Natural killer cell (primary cell): ENCODE measurements around the gene NHERF2. TPM values are rescaled to one million over a fixed set of nuclear protein-coding genes. Genes with fewer than 3 reads are reported as not detected.
A peak's percentile ranks its signal among the peaks of the same experiment; 100 is the strongest.

Source experiments
- ATAC-seq, 3 donors: fragments of 150-1000 bp in 2 of 3; fragments of 200-7000 bp in 1 of 3; cut with Tn5 transposase; 1 replicate in 1 of 3; 2 replicates in 2 of 3; pipeline ENCODE4 v1.10.0; 2021; ENCODE audit warnings: mild to moderate bottlenecking in 2 of 3, moderate library complexity in 2 of 3
- DNase-seq, 2 donors: peaks; one replicate each; pipeline versions ENCODE4 v3.0.0 to v3.0.0-alpha.2; 2013 to 2021; ENCODE audit warnings: mixed read lengths in 1 of 2
- H3K27ac ChIP-seq: one replicate; pipeline ENCODE4 v1.5.1; 2013; ENCODE audit warnings: mild to moderate bottlenecking, low read length
- H3K27me3 ChIP-seq: one replicate; pipeline ENCODE4 v1.6.1; 2013; ENCODE audit warnings: low read length; ENCODE audit not compliant: control insufficient read depth, insufficient read depth
- H3K36me3 ChIP-seq: one replicate; pipeline ENCODE4 v1.6.1; 2013; ENCODE audit warnings: low read length; ENCODE audit not compliant: control insufficient read depth, insufficient read depth
- H3K4me1 ChIP-seq: one replicate; pipeline ENCODE4 v1.6.1; 2013; ENCODE audit warnings: low read length; ENCODE audit not compliant: control insufficient read depth, insufficient read depth
- H3K4me3 ChIP-seq: one replicate; pipeline ENCODE4 v1.5.1; 2013; ENCODE audit warnings: low read length
- H3K9me3 ChIP-seq: one replicate; pipeline ENCODE4 v1.6.1; 2013; ENCODE audit warnings: low read length; ENCODE audit not compliant: control insufficient read depth, insufficient read depth
- H3K27ac Mint-ChIP-seq, 2 donors: one replicate each; pipeline ENCODE4 v1.8.0; 2022; ENCODE audit warnings: mild to moderate bottlenecking in 2 of 2, mixed read lengths in 2 of 2, moderate library complexity in 1 of 2
- H3K27me3 Mint-ChIP-seq, 2 donors: one replicate each; pipeline ENCODE4 v1.8.0; 2022; ENCODE audit warnings: low read depth in 2 of 2, mixed read lengths in 2 of 2
- H3K36me3 Mint-ChIP-seq: one replicate; pipeline ENCODE4 v1.8.0; 2022; ENCODE audit warnings: mixed read lengths
- H3K4me1 Mint-ChIP-seq, 2 donors: one replicate each; pipeline ENCODE4 v1.8.0; 2022; ENCODE audit warnings: mixed read lengths in 2 of 2
- H3K4me3 Mint-ChIP-seq: one replicate; pipeline ENCODE4 v1.8.0; 2022; ENCODE audit warnings: mild to moderate bottlenecking, moderate library complexity, mixed read lengths
- H3K9me3 Mint-ChIP-seq, 2 donors: one replicate each; pipeline ENCODE4 v1.8.0; 2022; ENCODE audit warnings: mixed read lengths in 2 of 2
- CTCF ChIP-seq: fragments of 200-600 bp; IDR thresholded peaks from one replicate; pipeline ENCODE4 v1.8.0; 2022; ENCODE audit warnings: antibody characterized with exemption
- WGBS: methylation state at CpG from one replicate; pipeline ENCODE4 v1.1.7; 2013; ENCODE audit warnings: missing lambda C conversion rate; ENCODE audit not compliant: insufficient coverage; 5-methylcytosine and 5-hydroxymethylcytosine counted together
- intact Hi-C: fragments of 100-400 bp; cut with micrococcal nuclease; formaldehyde crosslinking; loops from one replicate; pipeline ENCODE4 v1.14.2; 2022
- total RNA-seq, 4 donors: library from RNA; stranded (reverse); fragments of 120-200 nt in 1 of 4; gene quantifications; one replicate each; pipeline versions ENCODE4 v1.2.3 to v1.2.4, GENCODE V29; 2013 to 2022

NHERF2 gene
- total RNA-seq, 3 donors from 2014 or later (not counting 1 experiment from before 2014, with no cell fraction given): 4.3 to 7.1 (median 5.6) TPM

- 27% methylated on average over 16 of the region's 16 CpGs for WGBS
- peaks cover 0 to 12% of the 10 kb centered on the region in 2 donors for H3K27me3 Mint-ChIP-seq
- intact Hi-C loops: no loop called here
Observed at GRCh38 chr16:1980770-1981087, 46.0 kb upstream of the NHERF2 start.

GRCh38 chr16:1981398-1981836 is 45.3 kb upstream of the NHERF2 start, which contains the start of gene NOXO1:
Gene NOXO1 (minus strand): TSS chr16:1981469. CDS start chr16:1981179, 290 bp downstream.
- no peaks in the 10 kb centered on the region for H3K9me3 ChIP-seq
- Mint-ChIP-seq H3K4me3 (peak within 1 kb of the TSS; percentile 63), H3K27me3 (peaks cover 0 to 12% of the 10 kb centered on the region in 2 donors), H3K4me1 (peaks cover 4 to 5% of the 10 kb centered on the region in 2 donors), H3K9me3 (no peaks in the 10 kb centered on the region), H3K36me3 (no peaks in the 10 kb centered on the region), H3K27ac (peak within 1 kb of the TSS in 1 of 2 donors; percentile 72)
- H3K4me3 ChIP-seq: no peak within 1 kb of the TSS
- intact Hi-C loops: no loop called here
- no peak within 1 kb of the TSS for H3K27ac ChIP-seq
- DNase-seq (peak in 1 of 2 donors; percentile 55), ATAC-seq (no peak)
- H3K4me1 ChIP-seq: peaks cover 27% of the 10 kb centered on the region
- peaks cover 31% of the 10 kb centered on the region for H3K27me3 ChIP-seq
- TF ChIP-seq CTCF: no peak
- peaks cover 28% of the 10 kb centered on the region for H3K36me3 ChIP-seq
- WGBS: 40% methylated on average over 6 of the region's 6 CpGs

More at GRCh38 chr16:1980770-1981087, 46.0 kb upstream of the NHERF2 start:
- Mint-ChIP-seq H3K9me3 (no peaks in the 10 kb centered on the region), H3K4me1 (peaks cover 4% of the 10 kb centered on the region in 2 donors), H3K36me3 (no peaks in the 10 kb centered on the region), H3K27ac (no peak overlapping the region), H3K4me3 (no peak overlapping the region)
- Histone ChIP-seq H3K36me3 (peaks cover 28% of the 10 kb centered on the region), H3K4me3 (no peak overlapping the region), H3K9me3 (no peaks in the 10 kb centered on the region), H3K27me3 (peaks cover 31% of the 10 kb centered on the region), H3K27ac (no peak overlapping the region), H3K4me1 (peaks cover 27% of the 10 kb centered on the region)
- DNase-seq (no peak), ATAC-seq (no peak)
- TF ChIP-seq CTCF: no peak

GRCh38 chr16:1982013-1982433 is 44.7 kb upstream of the NHERF2 start:
- TF ChIP-seq CTCF: no peak
- DNase-seq (no peak), ATAC-seq (no peak)
- H3K27ac ChIP-seq: no peak overlapping the region
- H3K27me3 Mint-ChIP-seq: peaks cover 0 to 12% of the 10 kb centered on the region in 2 donors
- peaks cover 4 to 11% of the 10 kb centered on the region in 2 donors for H3K4me1 Mint-ChIP-seq
- H3K27ac Mint-ChIP-seq: peak overlapping the region in 1 of 2 donors; percentile 72
- no peaks in the 10 kb centered on the region for H3K9me3 Mint-ChIP-seq
- no peaks in the 10 kb centered on the region for H3K9me3 ChIP-seq
- peaks cover 31% of the 10 kb centered on the region for H3K27me3 ChIP-seq
- peaks cover 27% of the 10 kb centered on the region for H3K4me1 ChIP-seq
- no peak overlapping the region for H3K4me3 ChIP-seq
- peaks cover 24% of the 10 kb centered on the region for H3K36me3 ChIP-seq
- WGBS: 58% methylated on average over 5 of the region's 5 CpGs
- no peaks in the 10 kb centered on the region for H3K36me3 Mint-ChIP-seq
- intact Hi-C loops: no loop called here
- peak overlapping the region; percentile 63 for H3K4me3 Mint-ChIP-seq

GRCh38 chr16:1982991-1983543 is 43.6 kb upstream of the NHERF2 start:
- 28% methylated on average over 19 of the region's 19 CpGs for WGBS
- intact Hi-C loops: no loop called here
- H3K9me3 Mint-ChIP-seq: no peaks in the 10 kb centered on the region
- H3K4me3 Mint-ChIP-seq: peak overlapping the region; percentile 86
- H3K4me1 ChIP-seq: peaks cover 27% of the 10 kb centered on the region
- H3K4me1 Mint-ChIP-seq: peaks cover 4 to 12% of the 10 kb centered on the region in 2 donors
- no peak for ATAC-seq
- no peak overlapping the region for H3K4me3 ChIP-seq
- H3K27ac Mint-ChIP-seq: peak overlapping the region; percentile 26 to 72
- H3K36me3 ChIP-seq: peaks cover 16% of the 10 kb centered on the region
- peaks cover 31% of the 10 kb centered on the region for H3K27me3 ChIP-seq
- H3K27me3 Mint-ChIP-seq: peaks cover 0 to 12% of the 10 kb centered on the region in 2 donors
- H3K36me3 Mint-ChIP-seq: no peaks in the 10 kb centered on the region
- no peak for TF ChIP-seq CTCF
- H3K27ac ChIP-seq: no peak overlapping the region
- DNase-seq: no peak
- H3K9me3 ChIP-seq: no peaks in the 10 kb centered on the region
